ENCODE data around the gene KIF16B.

KIF16B gene

DNA sequence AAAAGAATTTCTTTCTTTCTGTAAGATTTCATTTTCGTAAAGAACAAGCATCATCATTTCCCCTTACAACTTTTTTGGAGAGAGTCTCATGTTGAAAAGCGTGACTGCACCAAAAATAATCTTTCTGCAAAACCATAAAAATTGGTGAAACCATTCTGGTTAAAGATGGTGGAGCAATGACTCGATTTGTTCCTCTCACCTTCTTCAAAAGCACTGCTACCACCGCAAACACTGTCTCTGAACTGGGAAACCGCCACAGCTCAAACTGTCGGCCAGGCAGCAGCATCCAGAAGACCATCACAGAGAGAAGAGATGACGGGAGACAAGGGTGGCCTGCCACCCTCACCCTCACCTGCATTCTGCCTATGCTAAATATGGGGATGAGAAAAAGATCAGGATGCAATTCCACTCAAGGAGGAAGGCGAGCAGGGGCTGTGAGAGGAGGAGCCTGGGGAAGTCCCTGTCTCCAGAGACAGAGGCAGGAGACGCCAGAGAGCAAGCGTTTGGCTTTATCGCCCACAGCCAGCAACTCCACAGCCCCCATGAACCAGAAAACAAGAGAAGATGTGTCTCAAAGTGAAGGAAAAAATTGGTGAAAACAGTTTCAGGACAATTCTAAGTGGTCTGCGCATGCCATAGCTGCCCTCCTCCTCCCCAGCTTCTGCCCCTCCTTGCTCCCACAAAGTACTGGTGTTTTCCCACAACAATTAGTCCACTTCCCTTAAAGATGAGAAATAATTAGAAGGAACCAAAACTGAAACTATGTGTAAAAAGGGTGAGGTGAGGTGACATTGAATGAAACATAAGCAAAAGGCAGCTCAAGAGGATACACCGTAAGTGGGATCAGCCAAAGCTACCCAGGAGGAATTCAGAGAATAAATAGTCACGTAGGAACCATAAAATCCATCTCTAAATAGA is 255.5 kb downstream of the KIF16B start:
- Histone ChIP-seq H3K9ac (ENCODE audit: low read depth in 1 of 2, low read length in 2 of 2) (no peak overlapping the region), H3K36me3 (ENCODE audit: control insufficient read depth in 1 of 2, insufficient read depth in 2 of 2, low read length in 2 of 2) (peaks cover 0 to 7% of the 10 kb centered on the region in 2 donors), H3K27me3 (ENCODE audit: control insufficient read depth in 1 of 2, insufficient read depth in 2 of 2, low read length in 2 of 2) (no peaks in the 10 kb centered on the region), H3K4me1 (ENCODE audit: control insufficient read depth in 1 of 2, insufficient read depth in 2 of 2, low read length in 2 of 2) (no peaks in the 10 kb centered on the region), H3K4me3 (ENCODE audit: low read depth in 1 of 2, low read length in 2 of 2) (peak overlapping the region in 1 of 2 donors; percentile 9), H3K27ac (ENCODE audit: low read depth, low read length) (no peak overlapping the region), H3K9me3 (ENCODE audit: control insufficient read depth in 1 of 2, low read length in 2 of 2) (no peaks in the 10 kb centered on the region)

- no peak overlapping the region for H3K9ac ChIP-seq (ENCODE audit: low read depth in 1 of 2, low read length in 2 of 2)
- no peak overlapping the region for H3K27ac ChIP-seq (ENCODE audit: low read depth, low read length)
- H3K4me3 ChIP-seq (ENCODE audit: low read depth in 1 of 2, low read length in 2 of 2): no peak overlapping the region
- no peaks in the 10 kb centered on the region for H3K9me3 ChIP-seq (ENCODE audit: control insufficient read depth in 1 of 2, low read length in 2 of 2)
- H3K36me3 ChIP-seq (ENCODE audit: control insufficient read depth in 1 of 2, insufficient read depth in 2 of 2, low read length in 2 of 2): peaks cover 1 to 7% of the 10 kb centered on the region in 2 donors
- no peaks in the 10 kb centered on the region for H3K4me1 ChIP-seq (ENCODE audit: control insufficient read depth in 1 of 2, insufficient read depth in 2 of 2, low read length in 2 of 2)
- no peaks in the 10 kb centered on the region for H3K27me3 ChIP-seq (ENCODE audit: control insufficient read depth in 1 of 2, insufficient read depth in 2 of 2, low read length in 2 of 2)
These were observed 256.7 kb downstream of the KIF16B start for GRCh38 chr20:16316513-16316912.

DNA sequence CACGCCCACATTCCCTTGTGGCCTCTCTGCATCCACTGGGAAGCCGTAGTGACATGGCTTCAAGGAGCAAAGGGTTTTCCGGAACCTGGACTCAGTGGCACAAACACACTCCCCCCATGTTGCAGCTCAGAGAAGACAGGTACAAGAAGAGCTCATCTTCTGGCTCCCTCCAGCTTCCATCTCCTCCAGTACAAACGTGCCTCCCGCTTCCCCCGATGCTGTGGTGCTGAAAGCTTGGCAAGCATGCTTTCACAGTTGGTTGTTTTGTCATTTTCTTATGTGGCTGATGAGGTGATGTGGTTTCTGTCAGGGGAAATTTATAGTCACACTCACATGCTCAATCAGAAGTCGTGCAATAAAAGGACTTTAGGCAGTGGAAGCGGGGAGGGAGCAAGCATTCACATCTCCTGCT is 258.5 kb downstream of the KIF16B start:
- peaks cover 7 to 8% of the 10 kb centered on the region in 2 donors for H3K36me3 ChIP-seq (ENCODE audit: control insufficient read depth in 1 of 2, insufficient read depth in 2 of 2, low read length in 2 of 2)
- no peaks in the 10 kb centered on the region for H3K27me3 ChIP-seq (ENCODE audit: control insufficient read depth in 1 of 2, insufficient read depth in 2 of 2, low read length in 2 of 2)
- no peak overlapping the region for H3K4me3 ChIP-seq (ENCODE audit: low read depth in 1 of 2, low read length in 2 of 2)
- H3K9me3 ChIP-seq (ENCODE audit: control insufficient read depth in 1 of 2, low read length in 2 of 2): no peaks in the 10 kb centered on the region
- H3K9ac ChIP-seq (ENCODE audit: low read depth in 1 of 2, low read length in 2 of 2): no peak overlapping the region
- H3K27ac ChIP-seq (ENCODE audit: low read depth, low read length): no peak overlapping the region
- H3K4me1 ChIP-seq (ENCODE audit: control insufficient read depth in 1 of 2, insufficient read depth in 2 of 2, low read length in 2 of 2): no peaks in the 10 kb centered on the region

DNA sequence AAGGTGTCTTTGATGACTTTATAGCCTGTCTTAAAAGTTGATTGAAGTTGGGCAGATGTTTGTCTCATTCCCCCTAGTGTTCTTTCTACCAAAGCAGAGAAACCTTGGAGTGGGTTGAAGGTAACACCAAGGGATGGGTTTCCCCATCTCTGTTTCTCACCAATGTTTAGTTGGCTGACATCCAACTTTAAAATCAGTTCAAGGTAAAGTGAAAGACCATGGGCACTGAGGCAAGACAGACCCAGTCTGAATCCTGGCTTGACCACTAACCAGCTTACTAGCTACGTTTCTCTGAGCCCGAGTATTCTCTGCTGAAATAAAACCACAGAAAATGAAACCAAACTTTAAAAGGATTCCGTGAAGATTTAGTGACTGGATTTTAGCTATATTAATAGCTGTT is 258.9 kb downstream of the KIF16B start:
- no peaks in the 10 kb centered on the region for H3K4me1 ChIP-seq (ENCODE audit: control insufficient read depth in 1 of 2, insufficient read depth in 2 of 2, low read length in 2 of 2)
- no peak overlapping the region for H3K9ac ChIP-seq (ENCODE audit: low read depth in 1 of 2, low read length in 2 of 2)
- H3K9me3 ChIP-seq (ENCODE audit: control insufficient read depth in 1 of 2, low read length in 2 of 2): no peaks in the 10 kb centered on the region
- H3K36me3 ChIP-seq (ENCODE audit: control insufficient read depth in 1 of 2, insufficient read depth in 2 of 2, low read length in 2 of 2): peaks cover 7 to 8% of the 10 kb centered on the region in 2 donors
- H3K27ac ChIP-seq (ENCODE audit: low read depth, low read length): no peak overlapping the region
- H3K4me3 ChIP-seq (ENCODE audit: low read depth in 1 of 2, low read length in 2 of 2): no peak overlapping the region
- no peaks in the 10 kb centered on the region for H3K27me3 ChIP-seq (ENCODE audit: control insufficient read depth in 1 of 2, insufficient read depth in 2 of 2, low read length in 2 of 2)

GRCh38 chr20:16313917-16314316 is 259.3 kb downstream of the KIF16B start:
- H3K27ac ChIP-seq (ENCODE audit: low read depth, low read length): no peak overlapping the region
- H3K4me3 ChIP-seq (ENCODE audit: low read depth in 1 of 2, low read length in 2 of 2): no peak overlapping the region
- no peaks in the 10 kb centered on the region for H3K4me1 ChIP-seq (ENCODE audit: control insufficient read depth in 1 of 2, insufficient read depth in 2 of 2, low read length in 2 of 2)
- H3K36me3 ChIP-seq (ENCODE audit: control insufficient read depth in 1 of 2, insufficient read depth in 2 of 2, low read length in 2 of 2): peaks cover 7 to 9% of the 10 kb centered on the region in 2 donors
- H3K9me3 ChIP-seq (ENCODE audit: control insufficient read depth in 1 of 2, low read length in 2 of 2): no peaks in the 10 kb centered on the region
- no peaks in the 10 kb centered on the region for H3K27me3 ChIP-seq (ENCODE audit: control insufficient read depth in 1 of 2, insufficient read depth in 2 of 2, low read length in 2 of 2)
- no peak overlapping the region for H3K9ac ChIP-seq (ENCODE audit: low read depth in 1 of 2, low read length in 2 of 2)

- Histone ChIP-seq H3K27ac (ENCODE audit: low read depth, low read length) (no peak overlapping the region), H3K4me1 (ENCODE audit: control insufficient read depth in 1 of 2, insufficient read depth in 2 of 2, low read length in 2 of 2) (no peaks in the 10 kb centered on the region), H3K27me3 (ENCODE audit: control insufficient read depth in 1 of 2, insufficient read depth in 2 of 2, low read length in 2 of 2) (no peaks in the 10 kb centered on the region), H3K9me3 (ENCODE audit: control insufficient read depth in 1 of 2, low read length in 2 of 2) (no peaks in the 10 kb centered on the region), H3K36me3 (ENCODE audit: control insufficient read depth in 1 of 2, insufficient read depth in 2 of 2, low read length in 2 of 2) (peaks cover 7 to 13% of the 10 kb centered on the region in 2 donors), H3K9ac (ENCODE audit: low read depth in 1 of 2, low read length in 2 of 2) (no peak overlapping the region), H3K4me3 (ENCODE audit: low read depth in 1 of 2, low read length in 2 of 2) (no peak overlapping the region)
These were observed 260.2 kb downstream of the KIF16B start for GRCh38 chr20:16312998-16313397.

GRCh38 chr20:16311756-16312155 is 261.5 kb downstream of the KIF16B start:
- Histone ChIP-seq H3K27me3 (ENCODE audit: control insufficient read depth in 1 of 2, insufficient read depth in 2 of 2, low read length in 2 of 2) (no peaks in the 10 kb centered on the region), H3K36me3 (ENCODE audit: control insufficient read depth in 1 of 2, insufficient read depth in 2 of 2, low read length in 2 of 2) (peaks cover 7 to 13% of the 10 kb centered on the region in 2 donors), H3K4me1 (ENCODE audit: control insufficient read depth in 1 of 2, insufficient read depth in 2 of 2, low read length in 2 of 2) (no peaks in the 10 kb centered on the region), H3K27ac (ENCODE audit: low read depth, low read length) (no peak overlapping the region), H3K4me3 (ENCODE audit: low read depth in 1 of 2, low read length in 2 of 2) (no peak overlapping the region), H3K9me3 (ENCODE audit: control insufficient read depth in 1 of 2, low read length in 2 of 2) (no peaks in the 10 kb centered on the region), H3K9ac (ENCODE audit: low read depth in 1 of 2, low read length in 2 of 2) (no peak overlapping the region)

DNA sequence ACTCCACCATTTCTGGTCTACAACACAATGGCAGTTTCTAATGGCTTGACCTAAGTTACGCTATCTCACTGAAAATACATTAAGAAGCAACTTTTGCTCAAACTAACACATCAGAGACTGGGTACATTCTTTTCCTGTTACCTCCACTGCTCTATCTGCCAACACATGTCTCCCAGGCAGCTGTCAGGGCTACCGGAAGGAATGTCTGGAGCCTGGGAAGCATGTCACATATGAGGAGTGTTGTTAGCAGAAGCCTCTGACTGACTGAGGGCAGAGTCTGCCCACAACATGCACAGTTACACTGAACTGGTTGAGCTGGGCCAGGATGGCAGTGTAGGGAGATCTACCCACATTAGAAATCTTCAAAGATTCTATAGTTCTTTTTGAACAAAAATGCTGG is 264.5 kb downstream of the KIF16B start:
- H3K27me3 ChIP-seq (ENCODE audit: control insufficient read depth in 1 of 2, insufficient read depth in 2 of 2, low read length in 2 of 2): no peaks in the 10 kb centered on the region
- no peak overlapping the region for H3K4me3 ChIP-seq (ENCODE audit: low read depth in 1 of 2, low read length in 2 of 2)
- H3K9ac ChIP-seq (ENCODE audit: low read depth in 1 of 2, low read length in 2 of 2): no peak overlapping the region
- peaks cover 2 to 13% of the 10 kb centered on the region in 2 donors for H3K36me3 ChIP-seq (ENCODE audit: control insufficient read depth in 1 of 2, insufficient read depth in 2 of 2, low read length in 2 of 2)
- H3K4me1 ChIP-seq (ENCODE audit: control insufficient read depth in 1 of 2, insufficient read depth in 2 of 2, low read length in 2 of 2): no peaks in the 10 kb centered on the region
- H3K27ac ChIP-seq (ENCODE audit: low read depth, low read length): no peak overlapping the region
- peaks cover 0 to 4% of the 10 kb centered on the region in 2 donors for H3K9me3 ChIP-seq (ENCODE audit: control insufficient read depth in 1 of 2, low read length in 2 of 2)

DNA sequence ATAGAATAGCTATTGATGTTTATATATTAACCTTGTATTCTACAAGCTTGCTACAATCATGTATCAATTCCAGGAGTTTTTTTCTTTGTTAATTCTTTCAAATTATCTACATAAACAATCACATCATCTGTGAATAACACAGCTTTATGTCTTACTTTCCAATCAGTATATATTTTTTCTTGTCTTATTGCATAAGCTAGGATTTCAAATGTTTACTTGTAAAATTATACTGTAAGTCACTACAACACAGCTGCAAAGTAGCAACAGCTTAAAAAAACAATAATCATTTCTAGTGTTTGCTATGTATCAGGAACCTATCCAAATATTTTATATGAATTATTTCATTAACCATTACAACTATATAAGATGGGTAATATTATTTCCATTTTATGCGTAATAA is 270.4 kb downstream of the KIF16B start:
- no peak overlapping the region for H3K27ac ChIP-seq (ENCODE audit: low read depth, low read length)
- no peaks in the 10 kb centered on the region for H3K27me3 ChIP-seq (ENCODE audit: control insufficient read depth in 1 of 2, insufficient read depth in 2 of 2, low read length in 2 of 2)
- H3K36me3 ChIP-seq (ENCODE audit: control insufficient read depth in 1 of 2, insufficient read depth in 2 of 2, low read length in 2 of 2): no peaks in the 10 kb centered on the region
- peaks cover 8 to 23% of the 10 kb centered on the region in 2 donors for H3K9me3 ChIP-seq (ENCODE audit: control insufficient read depth in 1 of 2, low read length in 2 of 2)
- no peaks in the 10 kb centered on the region for H3K4me1 ChIP-seq (ENCODE audit: control insufficient read depth in 1 of 2, insufficient read depth in 2 of 2, low read length in 2 of 2)
- H3K4me3 ChIP-seq (ENCODE audit: low read depth in 1 of 2, low read length in 2 of 2): no peak overlapping the region
- H3K9ac ChIP-seq (ENCODE audit: low read depth in 1 of 2, low read length in 2 of 2): no peak overlapping the region

DNA sequence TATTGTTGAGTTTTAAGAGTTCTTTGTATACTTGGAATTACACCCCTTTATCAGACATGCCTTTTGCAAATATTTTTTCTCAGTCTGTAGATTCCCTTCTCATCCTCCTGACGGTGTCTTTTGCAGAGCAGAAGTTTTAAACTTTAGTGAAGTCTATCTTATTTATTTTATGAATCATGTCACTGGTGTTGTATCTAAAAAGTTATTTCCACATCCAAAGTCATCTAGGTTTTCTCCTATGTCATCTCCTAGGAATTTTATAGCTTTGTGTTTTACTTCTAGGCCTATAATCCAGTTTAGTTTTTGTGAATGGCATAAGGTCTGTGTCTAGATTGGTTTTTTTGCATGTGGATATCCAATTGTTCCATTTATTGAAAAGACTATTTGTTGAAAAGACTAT is 271.3 kb downstream of the KIF16B start:
- peaks cover 8 to 23% of the 10 kb centered on the region in 2 donors for H3K9me3 ChIP-seq (ENCODE audit: control insufficient read depth in 1 of 2, low read length in 2 of 2)
- H3K36me3 ChIP-seq (ENCODE audit: control insufficient read depth in 1 of 2, insufficient read depth in 2 of 2, low read length in 2 of 2): no peaks in the 10 kb centered on the region
- H3K4me1 ChIP-seq (ENCODE audit: control insufficient read depth in 1 of 2, insufficient read depth in 2 of 2, low read length in 2 of 2): no peaks in the 10 kb centered on the region
- no peak overlapping the region for H3K9ac ChIP-seq (ENCODE audit: low read depth in 1 of 2, low read length in 2 of 2)
- H3K4me3 ChIP-seq (ENCODE audit: low read depth in 1 of 2, low read length in 2 of 2): no peak overlapping the region
- no peaks in the 10 kb centered on the region for H3K27me3 ChIP-seq (ENCODE audit: control insufficient read depth in 1 of 2, insufficient read depth in 2 of 2, low read length in 2 of 2)
- no peak overlapping the region for H3K27ac ChIP-seq (ENCODE audit: low read depth, low read length)
